Nephron progenitor cell (in vitro differentiated cells): ENCODE data around the gene TIMP1.

ENCODE experiments used
- DNase-seq: peaks from one replicate; pipeline ENCODE4 v3.0.0; 2021
- H3K27ac Mint-ChIP-seq: 2 replicates; pipeline ENCODE4 v1.8.0; 2021; ENCODE audit warnings: mild to moderate bottlenecking, moderate library complexity, mixed read lengths
- H3K27me3 Mint-ChIP-seq: 2 replicates; pipeline ENCODE4 v1.8.0; 2021; ENCODE audit warnings: mild to moderate bottlenecking, low read depth, mixed read lengths; ENCODE audit not compliant: poor library complexity
- H3K36me3 Mint-ChIP-seq: 2 replicates; pipeline ENCODE4 v1.8.0; 2021; ENCODE audit warnings: low read depth, mixed read lengths
- H3K4me1 Mint-ChIP-seq: 2 replicates; pipeline ENCODE4 v1.8.0; 2021; ENCODE audit warnings: mixed read lengths
- H3K4me3 Mint-ChIP-seq: 2 replicates; pipeline ENCODE4 v1.8.0; 2021; ENCODE audit warnings: mild to moderate bottlenecking, moderate library complexity, mixed read lengths
- H3K9me3 Mint-ChIP-seq: 2 replicates; pipeline ENCODE4 v1.8.0; 2021; ENCODE audit warnings: mild to moderate bottlenecking, moderate library complexity, mixed read lengths
- CTCF ChIP-seq: fragments of 200-600 bp; sonication (generic); IDR thresholded peaks from 2 replicates; pipeline ENCODE4 v1.5.0; 2021; ENCODE audit warnings: antibody characterized with exemption

TIMP1 gene

GRCh38 chrX:47618923-47619485 lies 36.8 kb downstream of the TIMP1 start:
- no peak overlapping the region for H3K27ac Mint-ChIP-seq
- DNase-seq = no peak
- no peaks in the 10 kb centered on the region for H3K36me3 Mint-ChIP-seq
- H3K27me3 Mint-ChIP-seq = peaks cover 55% of the 10 kb centered on the region
- H3K9me3 Mint-ChIP-seq = peaks cover 76% of the 10 kb centered on the region
- TF ChIP-seq CTCF = no peak
- H3K4me1 Mint-ChIP-seq = peaks cover 7% of the 10 kb centered on the region
- no peak overlapping the region for H3K4me3 Mint-ChIP-seq

GRCh38 chrX:47619486-47620302 lies 37.5 kb downstream of the TIMP1 start, which contains the start of gene SYN1:
TSS of gene SYN1 (minus strand) at chrX:47619857. CDS start at chrX:47619728, 129 bp downstream.
- peak; percentile 88 for DNase-seq
- Mint-ChIP-seq H3K4me1 (peaks cover 9% of the 10 kb centered on the region), H3K9me3 (peaks cover 75% of the 10 kb centered on the region), H3K4me3 (no peak within 1 kb of the TSS), H3K36me3 (no peaks in the 10 kb centered on the region), H3K27ac (no peak within 1 kb of the TSS), H3K27me3 (peaks cover 55% of the 10 kb centered on the region)
- no peak for TF ChIP-seq CTCF

- H3K9me3 Mint-ChIP-seq = peaks cover 77% of the 10 kb centered on the region
- no peak overlapping the region for H3K4me3 Mint-ChIP-seq
- H3K36me3 Mint-ChIP-seq = no peaks in the 10 kb centered on the region
- H3K4me1 Mint-ChIP-seq = peaks cover 9% of the 10 kb centered on the region
- no peak overlapping the region for H3K27ac Mint-ChIP-seq
- TF ChIP-seq CTCF = no peak
- DNase-seq = no peak
- H3K27me3 Mint-ChIP-seq = peaks cover 58% of the 10 kb centered on the region
These were observed 38.1 kb downstream of the TIMP1 start for GRCh38 chrX:47620303-47620685.

- Mint-ChIP-seq H3K4me3 (no peak overlapping the region), H3K27me3 (peaks cover 53% of the 10 kb centered on the region), H3K9me3 (peaks cover 79% of the 10 kb centered on the region), H3K4me1 (peaks cover 9% of the 10 kb centered on the region), H3K36me3 (no peaks in the 10 kb centered on the region), H3K27ac (no peak overlapping the region)
- TF ChIP-seq CTCF = no peak
- no peak for DNase-seq
These were observed 39.6 kb downstream of the TIMP1 start for GRCh38 chrX:47621851-47622250.

- H3K27me3 Mint-ChIP-seq = peaks cover 42% of the 10 kb centered on the region
- TF ChIP-seq CTCF = no peak
- H3K36me3 Mint-ChIP-seq = no peaks in the 10 kb centered on the region
- DNase-seq = peak; percentile 69
- H3K27ac Mint-ChIP-seq = no peak overlapping the region
- H3K9me3 Mint-ChIP-seq = peaks cover 73% of the 10 kb centered on the region
- H3K4me3 Mint-ChIP-seq = peak overlapping the region; percentile 71
- H3K4me1 Mint-ChIP-seq = peaks cover 9% of the 10 kb centered on the region
These were observed 41.3 kb downstream of the TIMP1 start for GRCh38 chrX:47623540-47624027.
